Upper lobe of left lung (tissue), 6 donors: ENCODE measurements around the gene PRND. TPM values are rescaled to one million over a fixed set of nuclear protein-coding genes. Genes with fewer than 3 reads are reported as not detected.

Source experiments
- ATAC-seq, 2 donors: fragments of 200-7000 bp; cut with Tn5 transposase; one replicate each; pipeline ENCODE4 v1.9.1; 2022; ENCODE audit warnings: mild to moderate bottlenecking in 2 of 2, moderate library complexity in 2 of 2; ENCODE audit not compliant: low FRiP score in 2 of 2
- DNase-seq, 2 donors: peaks; one replicate each; pipeline ENCODE4 v3.0.0-alpha.2; 2019 to 2020
- H3K27ac ChIP-seq, 4 donors: fragments of 200-600 bp; sonication (generic); one replicate each; pipeline ENCODE4 v1.5.1; 2016 to 2019
- H3K27me3 ChIP-seq, 4 donors: fragments of 200-600 bp; sonication (generic); one replicate each; pipeline ENCODE4 v1.5.1; 2017 to 2019
- H3K36me3 ChIP-seq, 4 donors: fragments of 200-600 bp; sonication (generic); one replicate each; pipeline ENCODE4 v1.5.1; 2016 to 2019
- H3K4me1 ChIP-seq, 4 donors: fragments of 200-600 bp; sonication (generic); one replicate each; pipeline ENCODE4 v1.5.1; 2018 to 2019
- H3K4me3 ChIP-seq, 4 donors: fragments of 200-600 bp; sonication (generic); one replicate each; pipeline ENCODE4 v1.5.1; 2017 to 2019; ENCODE audit warnings: mild to moderate bottlenecking in 2 of 4, moderate library complexity in 1 of 4
- H3K9me3 ChIP-seq, 4 donors: fragments of 200-600 bp; sonication (generic); one replicate each; pipeline ENCODE4 v1.5.1; 2018 to 2019
- CTCF ChIP-seq, 6 experiments: fragments of 450-650 bp in 4 of 6; fragments of 200-600 bp in 2 of 6; sonication (generic) in 2 of 6; IDR thresholded peaks; one replicate each; pipeline ENCODE4 v1.5.1; 2016 to 2019; ENCODE audit warnings: antibody characterized with exemption in 6 of 6
- EP300 ChIP-seq, 4 donors: sonication (generic); formaldehyde crosslinking; IDR thresholded peaks; one replicate each; pipeline ENCODE4 v1.5.1; 2017; ENCODE audit warnings: antibody characterized with exemption in 4 of 4, control low read depth in 2 of 4
- POLR2A ChIP-seq, 4 donors: fragments of 450-650 bp; IDR thresholded peaks; one replicate each; pipeline ENCODE4 v1.5.1; 2016 to 2017; ENCODE audit warnings: antibody characterized with exemption in 4 of 4, mild to moderate bottlenecking in 2 of 4
- POLR2AphosphoS5 ChIP-seq, 2 donors: sonication (generic); formaldehyde crosslinking; IDR thresholded peaks; one replicate each; pipeline ENCODE4 v1.5.1; 2017; ENCODE audit warnings: antibody characterized with exemption in 2 of 2
- WGBS, 2 donors: methylation state at CpG; one replicate each; pipeline ENCODE4 v1.1.5; 2017 to 2018; 5-methylcytosine and 5-hydroxymethylcytosine counted together
- total RNA-seq, 6 donors: library from RNA; depleted of rRNA in 4 of 6; stranded (reverse); fragments of >200 nt in 4 of 6; gene quantifications; one replicate each; pipeline versions ENCODE4 v1.1.0 to v1.2.1, GENCODE V29; 2016 to 2021
- donor health status: DM: no; HTN: no; CAD: no; lungs with moderate emphysema.
- donor health status: DM: no; HTN: yes; CAD: no; lungs with severe emphysema.

The PRND gene
- total RNA-seq = under 1 TPM in 1 of 6 donors, not detected in 5; 0.20 TPM

- H3K4me3 ChIP-seq = no peak within 1 kb of the TSS
- no peak for ATAC-seq
- 62 to 80% methylated on average over 8 of the region's 8 CpGs for WGBS, 2 donors
- no peaks in the 10 kb centered on the region for H3K36me3 ChIP-seq
- no peak for DNase-seq
- H3K27me3 ChIP-seq = no peaks in the 10 kb centered on the region
- peaks cover 12 to 16% (median 13%) of the 10 kb centered on the region in 4 donors for H3K4me1 ChIP-seq
- H3K9me3 ChIP-seq = no peaks in the 10 kb centered on the region
- no peak within 1 kb of the TSS for H3K27ac ChIP-seq
- TF ChIP-seq POLR2AphosphoS5 (IDR thresholded peaks at IDR 0.05) = no peak
- TF ChIP-seq EP300 (IDR thresholded peaks at IDR 0.05) = no peak
- no peak for TF ChIP-seq POLR2A (IDR thresholded peaks at IDR 0.05)
- TF ChIP-seq CTCF (IDR thresholded peaks at IDR 0.05) = no peak
Observed at GRCh38 chr20:4721719-4722118, at the start of gene PRND. Gene PRND (plus strand): TSS chr20:4721909. CDS start chr20:4724552, 2,643 bp downstream.

- DNase-seq (no peak), ATAC-seq (no peak)
- Histone ChIP-seq H3K27me3 (no peaks in the 10 kb centered on the region), H3K36me3 (no peaks in the 10 kb centered on the region), H3K9me3 (no peaks in the 10 kb centered on the region), H3K4me3 (no peak overlapping the region), H3K27ac (no peak overlapping the region), H3K4me1 (peaks cover 0 to under 1% (median 0%) of the 10 kb centered on the region in 4 donors)
- TF ChIP-seq CTCF (IDR thresholded peaks at IDR 0.05) = no peak
- TF ChIP-seq EP300 (IDR thresholded peaks at IDR 0.05) = no peak
- no peak for TF ChIP-seq POLR2A (IDR thresholded peaks at IDR 0.05)
- no peak for TF ChIP-seq POLR2AphosphoS5 (IDR thresholded peaks at IDR 0.05)
- 67 to 95% methylated on average over 5 of the region's 5 CpGs for WGBS, 2 donors
Observed at GRCh38 chr20:4672948-4673347, 48.8 kb upstream of the PRND start.

- Histone ChIP-seq H3K27ac (no peak overlapping the region), H3K4me1 (no peaks in the 10 kb centered on the region), H3K9me3 (no peaks in the 10 kb centered on the region), H3K27me3 (no peaks in the 10 kb centered on the region), H3K4me3 (no peak overlapping the region), H3K36me3 (no peaks in the 10 kb centered on the region)
- WGBS, 2 donors = 60 to 71% methylated on average over 5 of the region's 5 CpGs
- ATAC-seq (no peak), DNase-seq (no peak)
- no peak for TF ChIP-seq EP300 (IDR thresholded peaks at IDR 0.05)
- TF ChIP-seq POLR2AphosphoS5 (IDR thresholded peaks at IDR 0.05) = no peak
- no peak for TF ChIP-seq CTCF (IDR thresholded peaks at IDR 0.05)
- TF ChIP-seq POLR2A (IDR thresholded peaks at IDR 0.05) = no peak
Observed at GRCh38 chr20:4673371-4674001, 48.2 kb upstream of the PRND start.

- Histone ChIP-seq H3K9me3 (no peaks in the 10 kb centered on the region), H3K27ac (no peak overlapping the region), H3K36me3 (no peaks in the 10 kb centered on the region), H3K4me3 (no peak overlapping the region), H3K27me3 (no peaks in the 10 kb centered on the region), H3K4me1 (no peaks in the 10 kb centered on the region)
- TF ChIP-seq CTCF (IDR thresholded peaks at IDR 0.05) (no peak), POLR2A (IDR thresholded peaks at IDR 0.05) (no peak), POLR2AphosphoS5 (IDR thresholded peaks at IDR 0.05) (no peak), EP300 (IDR thresholded peaks at IDR 0.05) (no peak)
- ATAC-seq (no peak), DNase-seq (no peak)
Observed at GRCh38 chr20:4674672-4675071, 47.0 kb upstream of the PRND start.

GRCh38 chr20:4677846-4678245 is 43.9 kb upstream of the PRND start:
- TF ChIP-seq POLR2A (IDR thresholded peaks at IDR 0.05) (no peak), EP300 (IDR thresholded peaks at IDR 0.05) (no peak), POLR2AphosphoS5 (IDR thresholded peaks at IDR 0.05) (no peak), CTCF (IDR thresholded peaks at IDR 0.05) (no peak)
- DNase-seq = no peak
- ATAC-seq = no peak
- Histone ChIP-seq H3K27ac (no peak overlapping the region), H3K27me3 (no peaks in the 10 kb centered on the region), H3K36me3 (no peaks in the 10 kb centered on the region), H3K4me1 (no peaks in the 10 kb centered on the region), H3K4me3 (no peak overlapping the region), H3K9me3 (no peaks in the 10 kb centered on the region)
- 82 to 89% methylated on average over 2 of the region's 2 CpGs for WGBS, 2 donors
